HepG2 (cell line): ENCODE data around the gene CERS6.

Experiments used
- PTBP1 ChIP-seq: fragments of 200-400 bp; formaldehyde crosslinking; IDR thresholded peaks from 2 replicates; pipeline ENCODE4 v1.6.1; 2018; ENCODE audit warnings: low read length, low read depth; ENCODE audit not compliant: poor library complexity, severe bottlenecking
- SIN3A ChIP-seq: IDR thresholded peaks from 2 replicates; pipeline ENCODE4 v1.6.1; 2011; ENCODE audit warnings: low read depth, mild to moderate bottlenecking, control low read depth, low read length, borderline replicate concordance
- TF ChIP-seq, protein P1 (sequence below): sonication (generic); formaldehyde crosslinking; IDR thresholded peaks from 2 replicates; pipeline ENCODE4 v1.4.0; 2020; ENCODE audit warnings: missing genetic modification reagents
- TF ChIP-seq, protein P2 (sequence below): sonication (generic); formaldehyde crosslinking; IDR thresholded peaks from 2 replicates; pipeline ENCODE4 v1.4.0; 2020; ENCODE audit warnings: missing genetic modification reagents

DNA sequence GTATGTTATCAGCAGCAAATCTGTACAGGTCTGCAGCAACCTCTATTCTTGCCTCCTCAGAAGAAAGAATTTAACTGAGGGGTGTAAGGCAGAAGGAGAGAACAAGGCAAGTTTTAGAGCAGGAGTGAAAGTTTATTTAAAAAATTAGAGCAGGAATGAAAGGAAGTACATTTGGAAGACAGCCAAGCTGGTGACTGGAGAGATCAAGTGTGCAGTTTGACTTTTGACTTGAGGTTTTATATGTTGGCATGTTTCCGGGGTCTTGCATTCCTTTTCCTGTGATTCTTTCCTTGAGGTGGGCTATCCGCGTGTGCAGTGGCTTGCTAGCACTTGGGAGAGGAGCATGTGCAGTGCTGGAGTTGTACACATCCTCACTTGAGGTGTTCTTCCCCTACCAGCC is 16.5 kb upstream of the CERS6 start:
- no peak for TF ChIP-seq PTBP1
- TF ChIP-seq SIN3A: no peak
- TF ChIP-seq, protein P1, sequence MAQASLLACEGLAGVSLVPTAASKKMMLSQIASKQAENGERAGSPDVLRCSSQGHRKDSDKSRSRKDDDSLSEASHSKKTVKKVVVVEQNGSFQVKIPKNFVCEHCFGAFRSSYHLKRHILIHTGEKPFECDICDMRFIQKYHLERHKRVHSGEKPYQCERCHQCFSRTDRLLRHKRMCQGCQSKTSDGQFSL: no peak
- TF ChIP-seq, protein P2, sequence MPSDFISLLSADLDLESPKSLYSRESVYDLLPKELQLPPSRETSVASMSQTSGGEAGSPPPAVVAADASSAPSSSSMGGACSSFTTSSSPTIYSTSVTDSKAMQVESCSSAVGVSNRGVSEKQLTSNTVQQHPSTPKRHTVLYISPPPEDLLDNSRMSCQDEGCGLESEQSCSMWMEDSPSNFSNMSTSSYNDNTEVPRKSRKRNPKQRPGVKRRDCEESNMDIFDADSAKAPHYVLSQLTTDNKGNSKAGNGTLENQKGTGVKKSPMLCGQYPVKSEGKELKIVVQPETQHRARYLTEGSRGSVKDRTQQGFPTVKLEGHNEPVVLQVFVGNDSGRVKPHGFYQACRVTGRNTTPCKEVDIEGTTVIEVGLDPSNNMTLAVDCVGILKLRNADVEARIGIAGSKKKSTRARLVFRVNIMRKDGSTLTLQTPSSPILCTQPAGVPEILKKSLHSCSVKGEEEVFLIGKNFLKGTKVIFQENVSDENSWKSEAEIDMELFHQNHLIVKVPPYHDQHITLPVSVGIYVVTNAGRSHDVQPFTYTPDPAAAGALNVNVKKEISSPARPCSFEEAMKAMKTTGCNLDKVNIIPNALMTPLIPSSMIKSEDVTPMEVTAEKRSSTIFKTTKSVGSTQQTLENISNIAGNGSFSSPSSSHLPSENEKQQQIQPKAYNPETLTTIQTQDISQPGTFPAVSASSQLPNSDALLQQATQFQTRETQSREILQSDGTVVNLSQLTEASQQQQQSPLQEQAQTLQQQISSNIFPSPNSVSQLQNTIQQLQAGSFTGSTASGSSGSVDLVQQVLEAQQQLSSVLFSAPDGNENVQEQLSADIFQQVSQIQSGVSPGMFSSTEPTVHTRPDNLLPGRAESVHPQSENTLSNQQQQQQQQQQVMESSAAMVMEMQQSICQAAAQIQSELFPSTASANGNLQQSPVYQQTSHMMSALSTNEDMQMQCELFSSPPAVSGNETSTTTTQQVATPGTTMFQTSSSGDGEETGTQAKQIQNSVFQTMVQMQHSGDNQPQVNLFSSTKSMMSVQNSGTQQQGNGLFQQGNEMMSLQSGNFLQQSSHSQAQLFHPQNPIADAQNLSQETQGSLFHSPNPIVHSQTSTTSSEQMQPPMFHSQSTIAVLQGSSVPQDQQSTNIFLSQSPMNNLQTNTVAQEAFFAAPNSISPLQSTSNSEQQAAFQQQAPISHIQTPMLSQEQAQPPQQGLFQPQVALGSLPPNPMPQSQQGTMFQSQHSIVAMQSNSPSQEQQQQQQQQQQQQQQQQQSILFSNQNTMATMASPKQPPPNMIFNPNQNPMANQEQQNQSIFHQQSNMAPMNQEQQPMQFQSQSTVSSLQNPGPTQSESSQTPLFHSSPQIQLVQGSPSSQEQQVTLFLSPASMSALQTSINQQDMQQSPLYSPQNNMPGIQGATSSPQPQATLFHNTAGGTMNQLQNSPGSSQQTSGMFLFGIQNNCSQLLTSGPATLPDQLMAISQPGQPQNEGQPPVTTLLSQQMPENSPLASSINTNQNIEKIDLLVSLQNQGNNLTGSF (CRISPR knock-in tag): no peak
